Activated T-helper 2 cell treated with anti-CD3 and anti-CD28 coated beads, Interferon-gamma antibody, Interleukin-2, Interleukin-4, amounts not matched to agents 10 μg/mL and 5 μg/mL and 100 μg/mL, durations not matched to agents 14 hours and 24 hours and 36 hours (primary cell): ENCODE data around the gene ANKRD63. TPM values are rescaled to one million over a fixed set of nuclear protein-coding genes. Genes with fewer than 3 reads are reported as not detected.
A peak's percentile ranks its signal among the peaks of the same experiment; 100 is the strongest.

Experiments used
- DNase-seq: peaks from one replicate; pipeline ENCODE4 v3.0.0; 2021; ENCODE audit warnings: low spot score
- H3K27ac Mint-ChIP-seq: one replicate; pipeline ENCODE4 v1.8.0; 2021; ENCODE audit warnings: mixed read lengths
- H3K27me3 Mint-ChIP-seq: one replicate; pipeline ENCODE4 v1.8.0; 2021; ENCODE audit warnings: low read depth, mixed read lengths
- H3K36me3 Mint-ChIP-seq: one replicate; pipeline ENCODE4 v1.8.0; 2021; ENCODE audit warnings: low read depth, mixed read lengths
- H3K4me1 Mint-ChIP-seq: one replicate; pipeline ENCODE4 v1.8.0; 2021; ENCODE audit warnings: low read depth, mixed read lengths
- H3K4me3 Mint-ChIP-seq: one replicate; pipeline ENCODE4 v1.8.0; 2021; ENCODE audit warnings: low read depth, mild to moderate bottlenecking, moderate library complexity, mixed read lengths
- H3K9me3 Mint-ChIP-seq: one replicate; pipeline ENCODE4 v1.8.0; 2021; ENCODE audit warnings: mixed read lengths
- intact Hi-C: fragments of 100-400 bp; cut with micrococcal nuclease; formaldehyde crosslinking; loops from one replicate; pipeline ENCODE4 v1.15.1; 2023
- total RNA-seq: library from RNA; stranded (reverse); gene quantifications from 2 replicates; pipeline ENCODE4 v1.2.3, GENCODE V29; 2022

Gene ANKRD63
- total RNA-seq, 1 donor from 2014 or later, result 0.41 TPM

GRCh38 chr15:40323239-40323952 lies 40.5 kb upstream of the ANKRD63 start, which contains the start of gene INAFM2:
INAFM2 (plus strand) TSS chr15:40323692; CDS start chr15:40324056, 364 bp downstream.
- peak; percentile 85 for DNase-seq
- no peak within 1 kb of the TSS for H3K27ac Mint-ChIP-seq
- H3K4me3 Mint-ChIP-seq, result peak within 1 kb of the TSS; percentile 73
- H3K36me3 Mint-ChIP-seq, result peaks cover 15% of the 10 kb centered on the region
- intact Hi-C loops, result no loop called here
- peaks cover 20% of the 10 kb centered on the region for H3K27me3 Mint-ChIP-seq
- no peaks in the 10 kb centered on the region for H3K9me3 Mint-ChIP-seq
- peaks cover 24% of the 10 kb centered on the region for H3K4me1 Mint-ChIP-seq

- Mint-ChIP-seq H3K4me1 (peaks cover 20% of the 10 kb centered on the region), H3K36me3 (peaks cover 12% of the 10 kb centered on the region), H3K27ac (no peak overlapping the region), H3K27me3 (peaks cover 24% of the 10 kb centered on the region), H3K9me3 (no peaks in the 10 kb centered on the region), H3K4me3 (peak overlapping the region; percentile 72)
- DNase-seq, result no peak
- intact Hi-C loops, result no loop called here
Measured at GRCh38 chr15:40322531-40323238, 39.8 kb upstream of the ANKRD63 start.

- H3K27me3 Mint-ChIP-seq, result peaks cover 35% of the 10 kb centered on the region
- peaks cover 17% of the 10 kb centered on the region for H3K4me1 Mint-ChIP-seq
- no peaks in the 10 kb centered on the region for H3K9me3 Mint-ChIP-seq
- H3K36me3 Mint-ChIP-seq, result peaks cover 6% of the 10 kb centered on the region
- DNase-seq, result peak; percentile 50
- intact Hi-C loops, result loop anchor here (1.0 kb wide), 3 partner anchors 14 to 101 kb away; partner anchors contain the start of gene PLCB2
- no peak overlapping the region for H3K4me3 Mint-ChIP-seq
- H3K27ac Mint-ChIP-seq, result no peak overlapping the region
Measured at GRCh38 chr15:40320931-40321371, 38.1 kb upstream of the ANKRD63 start.

GRCh38 chr15:40320409-40320808 lies 37.5 kb upstream of the ANKRD63 start:
- Mint-ChIP-seq H3K4me3 (no peak overlapping the region), H3K4me1 (peaks cover 16% of the 10 kb centered on the region), H3K36me3 (peaks cover 5% of the 10 kb centered on the region), H3K9me3 (no peaks in the 10 kb centered on the region), H3K27ac (no peak overlapping the region), H3K27me3 (peaks cover 40% of the 10 kb centered on the region)
- no peak for DNase-seq
- intact Hi-C loops, result no loop called here

- DNase-seq, result no peak
- intact Hi-C loops, result no loop called here
- Mint-ChIP-seq H3K27ac (no peak overlapping the region), H3K36me3 (no peaks in the 10 kb centered on the region), H3K4me1 (peaks cover 14% of the 10 kb centered on the region), H3K9me3 (no peaks in the 10 kb centered on the region), H3K4me3 (no peak overlapping the region), H3K27me3 (peaks cover 51% of the 10 kb centered on the region)
Measured at GRCh38 chr15:40317580-40317979, 34.7 kb upstream of the ANKRD63 start.

GRCh38 chr15:40316931-40317330 lies 34.1 kb upstream of the ANKRD63 start:
- peaks cover 12% of the 10 kb centered on the region for H3K4me1 Mint-ChIP-seq
- H3K27ac Mint-ChIP-seq, result no peak overlapping the region
- H3K36me3 Mint-ChIP-seq, result no peaks in the 10 kb centered on the region
- intact Hi-C loops, result no loop called here
- no peak overlapping the region for H3K4me3 Mint-ChIP-seq
- DNase-seq, result no peak
- H3K9me3 Mint-ChIP-seq, result no peaks in the 10 kb centered on the region
- H3K27me3 Mint-ChIP-seq, result peaks cover 53% of the 10 kb centered on the region

GRCh38 chr15:40314723-40315276 lies 31.9 kb upstream of the ANKRD63 start:
- no peaks in the 10 kb centered on the region for H3K9me3 Mint-ChIP-seq
- H3K4me1 Mint-ChIP-seq, result peaks cover 8% of the 10 kb centered on the region
- no peak overlapping the region for H3K4me3 Mint-ChIP-seq
- intact Hi-C loops, result no loop called here
- H3K36me3 Mint-ChIP-seq, result no peaks in the 10 kb centered on the region
- DNase-seq, result no peak
- H3K27me3 Mint-ChIP-seq, result peaks cover 52% of the 10 kb centered on the region
- H3K27ac Mint-ChIP-seq, result no peak overlapping the region

- H3K27ac Mint-ChIP-seq, result no peak overlapping the region
- intact Hi-C loops, result no loop called here
- H3K4me3 Mint-ChIP-seq, result no peak overlapping the region
- peaks cover 45% of the 10 kb centered on the region for H3K27me3 Mint-ChIP-seq
- H3K4me1 Mint-ChIP-seq, result peaks cover 14% of the 10 kb centered on the region
- no peaks in the 10 kb centered on the region for H3K9me3 Mint-ChIP-seq
- no peaks in the 10 kb centered on the region for H3K36me3 Mint-ChIP-seq
- no peak for DNase-seq
Measured at GRCh38 chr15:40313531-40314398, 30.9 kb upstream of the ANKRD63 start.

GRCh38 chr15:40312370-40313158 lies 29.7 kb upstream of the ANKRD63 start:
- Mint-ChIP-seq H3K36me3 (no peaks in the 10 kb centered on the region), H3K4me1 (peaks cover 16% of the 10 kb centered on the region)

GRCh38 chr15:40310993-40311392 lies 28.1 kb upstream of the ANKRD63 start:
- peaks cover 24% of the 10 kb centered on the region for H3K4me1 Mint-ChIP-seq
- no peak overlapping the region for H3K4me3 Mint-ChIP-seq
- no peak for DNase-seq
- H3K9me3 Mint-ChIP-seq, result no peaks in the 10 kb centered on the region
- H3K27me3 Mint-ChIP-seq, result peaks cover 31% of the 10 kb centered on the region
- intact Hi-C loops, result loop anchor here (1.0 kb wide), 1 partner anchor 32 kb away; no protein-coding TSS in a partner anchor
- H3K36me3 Mint-ChIP-seq, result no peaks in the 10 kb centered on the region
- no peak overlapping the region for H3K27ac Mint-ChIP-seq

More at GRCh38 chr15:40312370-40313158, 29.7 kb upstream of the ANKRD63 start:
- Mint-ChIP-seq H3K27me3 (peaks cover 42% of the 10 kb centered on the region), H3K27ac (no peak overlapping the region), H3K9me3 (no peaks in the 10 kb centered on the region), H3K4me3 (no peak overlapping the region)
- DNase-seq, result no peak
- intact Hi-C loops, result no loop called here

GRCh38 chr15:40310001-40310959 lies 27.4 kb upstream of the ANKRD63 start:
- intact Hi-C loops, result loop anchor here (1.0 kb wide), 1 partner anchor 31 kb away; no protein-coding TSS in a partner anchor
- no peaks in the 10 kb centered on the region for H3K9me3 Mint-ChIP-seq
- peak overlapping the region; percentile 21 for H3K27ac Mint-ChIP-seq
- H3K27me3 Mint-ChIP-seq, result peaks cover 24% of the 10 kb centered on the region
- H3K36me3 Mint-ChIP-seq, result no peaks in the 10 kb centered on the region
- H3K4me1 Mint-ChIP-seq, result peaks cover 26% of the 10 kb centered on the region
- DNase-seq, result peak; percentile 48
- peak overlapping the region; percentile 64 for H3K4me3 Mint-ChIP-seq
